Pericardium fibroblast (primary cell): Measurements from ENCODE around the gene IFNLR1. TPM values are rescaled to one million over a fixed set of nuclear protein-coding genes. Genes with fewer than 3 reads are reported as not detected.

Experiments used
- total RNA-seq: library from RNA; depleted of rRNA; stranded (reverse); fragments of >200 nt; gene quantifications from 2 replicates; pipeline ENCODE4 v1.2.3, GENCODE V29; 2015

The IFNLR1 gene
- total RNA-seq: not detected in 2 replicates

DNA sequence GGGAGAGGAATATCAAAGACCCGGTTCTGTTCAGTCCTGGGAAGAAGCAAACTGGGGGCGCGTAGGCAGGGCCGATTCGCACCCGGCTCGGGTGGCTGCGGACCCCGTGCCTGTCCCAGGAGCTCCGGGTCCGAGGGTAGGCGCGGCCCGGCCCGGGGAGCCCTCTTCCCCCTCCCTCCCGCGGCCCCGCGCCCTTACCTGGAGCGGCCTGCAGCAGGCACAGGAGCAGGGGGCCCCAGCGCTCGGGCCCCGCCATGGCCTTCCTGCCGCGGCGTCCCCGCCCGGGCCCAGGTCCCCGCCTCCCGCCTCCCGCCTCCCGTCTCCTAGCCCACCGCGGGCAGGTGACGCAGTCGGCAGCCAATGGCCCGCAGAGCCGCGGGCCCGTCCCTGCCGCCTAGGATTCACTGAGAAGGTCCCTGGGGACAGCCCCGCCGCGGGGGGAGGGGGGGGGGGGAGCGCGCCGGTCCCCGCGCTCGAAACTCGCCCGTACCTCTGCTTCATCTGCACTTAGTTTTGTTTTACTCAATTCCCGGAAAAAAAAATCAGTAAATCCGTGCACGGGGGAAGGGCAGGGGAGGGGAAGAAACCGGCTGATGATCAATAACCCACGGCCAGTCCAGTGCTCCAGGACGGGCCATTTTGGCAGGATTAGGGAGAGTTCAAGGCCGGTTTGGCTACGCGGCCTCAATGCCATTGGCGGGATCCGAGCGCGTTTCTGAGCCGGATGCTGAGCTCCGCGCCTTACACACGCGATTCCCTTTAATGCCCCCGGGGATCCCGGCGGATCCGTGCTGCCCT, at the start of gene IFNLR1:
Gene IFNLR1 (minus strand): TSS at position 297 of the 798 bp plus-strand sequence. CDS start 41 bp downstream, at position 256.

DNA sequence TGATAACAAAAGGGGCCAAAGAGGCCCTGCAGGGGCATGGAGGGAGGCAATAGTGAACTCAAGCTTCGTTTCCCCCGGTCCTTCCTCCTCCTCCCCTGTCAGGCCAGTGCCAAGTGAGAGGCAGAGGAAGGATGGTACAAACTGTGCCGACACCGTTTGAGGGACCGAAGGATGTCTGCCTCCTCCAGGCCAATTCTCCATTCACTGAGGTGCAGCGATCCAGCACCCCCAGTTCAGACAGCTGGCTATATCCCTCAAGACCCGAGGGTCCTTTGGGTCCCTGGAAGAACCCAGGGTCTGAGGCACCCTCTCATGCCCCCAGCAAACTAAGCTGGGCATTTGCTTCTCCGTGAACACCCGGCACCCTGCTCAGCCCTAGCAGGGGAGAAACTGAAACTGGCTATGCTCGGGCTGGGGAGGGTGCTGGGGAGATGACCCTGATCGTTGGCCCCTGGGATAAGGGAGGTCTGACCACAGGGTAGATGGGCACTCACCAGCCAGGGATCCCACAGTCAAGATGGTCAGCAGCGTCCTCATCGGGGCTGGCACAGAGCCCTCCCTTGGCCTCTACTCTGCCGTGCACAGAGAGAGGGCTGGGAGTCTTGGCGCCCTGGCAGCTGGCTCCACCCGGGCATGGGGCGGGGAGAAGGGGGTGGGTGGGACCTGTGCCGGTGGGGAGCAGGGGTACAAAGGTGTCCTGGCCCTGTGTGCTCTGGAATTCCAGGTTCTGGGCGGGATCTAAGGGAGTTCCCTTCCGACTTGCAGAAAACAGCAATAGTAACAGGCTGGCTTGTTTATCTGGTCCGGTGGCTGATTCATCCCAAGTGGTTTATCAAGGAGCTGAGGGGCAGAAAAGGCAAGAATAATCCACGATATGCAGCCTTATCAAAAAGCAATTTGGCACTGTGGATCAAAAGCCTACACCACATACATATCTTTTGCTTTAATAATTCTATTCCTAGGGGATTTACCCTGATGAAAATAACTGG, 44.2 kb downstream of the IFNLR1 start, which contains the start of gene IL22RA1:
Gene IL22RA1 (minus strand): TSS at position 595 of the 989 bp plus-strand sequence. CDS start 58 bp downstream, at position 537.

DNA sequence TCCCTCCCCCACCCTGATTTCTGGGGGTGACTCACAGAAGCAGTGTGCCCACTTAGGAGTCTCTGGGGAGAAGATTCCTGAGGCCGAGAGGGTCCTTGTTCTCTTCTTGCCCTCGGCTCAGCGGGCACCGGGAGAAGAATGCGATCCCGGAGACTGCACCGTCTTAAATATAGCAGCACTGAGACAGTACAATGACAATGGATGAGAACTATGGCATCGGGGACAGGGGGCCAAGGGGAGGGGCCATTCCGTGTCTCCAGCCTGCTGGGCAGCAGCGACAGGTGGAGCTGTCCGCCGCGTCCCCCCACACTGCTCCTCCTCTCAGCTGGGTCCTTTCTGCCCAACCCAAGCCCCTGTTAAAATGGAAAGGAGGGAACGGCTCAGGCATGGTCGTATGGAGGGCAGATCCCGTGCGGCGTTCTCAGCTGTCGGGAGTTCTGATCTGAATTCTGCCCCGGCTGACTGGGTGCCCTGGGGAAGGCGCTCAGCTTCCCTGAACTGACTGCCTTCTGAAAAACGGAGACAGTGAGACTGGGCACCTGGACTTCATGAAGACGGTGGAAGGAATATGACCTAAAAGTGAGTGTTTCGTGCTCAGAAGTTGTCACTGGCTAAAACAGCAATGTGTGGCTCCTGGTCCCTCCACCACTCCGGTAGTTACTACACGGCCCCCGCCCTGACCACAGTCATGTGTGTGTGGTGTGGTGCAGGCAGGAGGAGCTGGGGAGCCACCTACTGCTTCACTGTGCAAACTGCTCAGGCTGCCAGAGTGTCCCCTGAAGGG, 74.9 kb downstream of the IFNLR1 start, which contains the start of gene MYOM3:
Gene MYOM3 (minus strand): TSS at position 140 of the 784 bp plus-strand sequence. CDS start 3,499 bp downstream, outside the sequence.

Other genes with a start within 250 kb of the IFNLR1 start
- gene PNRC2, start 227.5 kb downstream of the IFNLR1 start, total RNA-seq: 68.0 and 68.9 TPM in 2 replicates
- gene SRSF10, start 207.0 kb downstream of the IFNLR1 start, total RNA-seq: 52.0 and 59.3 TPM in 2 replicates
- 0.12 and 0.60 TPM in 2 replicates for gene MYOM3, start 75.2 kb downstream of the IFNLR1 start, total RNA-seq
- gene IL22RA1, start 44.1 kb downstream of the IFNLR1 start, total RNA-seq: not detected in 2 replicates
- not detected in 2 replicates for gene GRHL3, start 132.1 kb upstream of the IFNLR1 start, total RNA-seq
- 2.1 and 3.2 TPM in 2 replicates for gene STPG1, start 226.5 kb upstream of the IFNLR1 start, total RNA-seq
- 15.8 and 21.2 TPM in 2 replicates for gene NIPAL3, start 228.5 kb upstream of the IFNLR1 start, total RNA-seq